Ascending aorta (tissue), 2 donors: ENCODE data around the gene CD34. TPM values are rescaled to one million over a fixed set of nuclear protein-coding genes. Genes with fewer than 3 reads are reported as not detected.
A peak's percentile ranks its signal among the peaks of the same experiment; 100 is the strongest.
"Not testable (repeated sequence)": the region's sequence is repeated elsewhere in the genome, so short reads cannot be mapped to it uniquely, and the experiment has no call there.

Source experiments
- DNase-seq, 2 donors: peaks; one replicate each; pipeline ENCODE4 v3.0.0-alpha.2; 2019; ENCODE audit warnings: low spot score in 2 of 2
- H3K27ac ChIP-seq, 2 donors: fragments of 200-600 bp; sonication (generic); one replicate each; pipeline ENCODE4 v1.5.1; 2016 to 2017; ENCODE audit warnings: mild to moderate bottlenecking in 1 of 2
- H3K27me3 ChIP-seq: fragments of 200-600 bp; sonication (generic); one replicate; pipeline ENCODE4 v1.5.1; 2017
- H3K36me3 ChIP-seq, 2 donors: fragments of 200-600 bp; sonication (generic); one replicate each; pipeline ENCODE4 v1.5.1; 2016
- H3K4me1 ChIP-seq, 2 donors: fragments of 200-600 bp; sonication (generic); one replicate each; pipeline ENCODE4 v1.5.1; 2016 to 2017; ENCODE audit warnings: mild to moderate bottlenecking in 1 of 2
- H3K4me3 ChIP-seq, 2 donors: fragments of 200-600 bp; sonication (generic); one replicate each; pipeline ENCODE4 v1.5.1; 2016 to 2017; ENCODE audit warnings: mild to moderate bottlenecking in 1 of 2
- H3K9me3 ChIP-seq, 2 donors: fragments of 200-600 bp; sonication (generic); one replicate each; pipeline ENCODE4 v1.5.1; 2016
- CTCF ChIP-seq, 3 experiments: fragments of 200-600 bp in 2 of 3; fragments of 450-650 bp in 1 of 3; sonication (generic) in 2 of 3; IDR thresholded peaks; one replicate each; pipeline ENCODE4 v1.5.1; 2016 to 2019; ENCODE audit warnings: antibody characterized with exemption in 3 of 3, mild to moderate bottlenecking in 1 of 3, moderate library complexity in 1 of 3
- intact Hi-C: fragments of 100-400 bp; cut with DNase I; formaldehyde crosslinking; loops from one replicate; pipeline ENCODE4 v1.15.1; 2023
- total RNA-seq: library from RNA; depleted of rRNA; stranded (reverse); fragments of >200 nt; gene quantifications from one replicate; pipeline ENCODE4 v1.1.0, GENCODE V29; 2016

CD34 gene
- total RNA-seq, 1 donor from 2014 or later = 142 TPM

- intact Hi-C loops = no loop called here
- H3K4me3 ChIP-seq = no peak overlapping the region
Measured at GRCh38 chr1:207949571-207950195, 38.8 kb upstream of the CD34 start.

GRCh38 chr1:207948536-207949250 lies 37.8 kb upstream of the CD34 start:
- Histone ChIP-seq H3K27ac (no peak overlapping the region), H3K36me3 (no peaks in the 10 kb centered on the region)
- no peak for TF ChIP-seq CTCF (IDR thresholded peaks at IDR 0.05)

More at GRCh38 chr1:207949571-207950195, 38.8 kb upstream of the CD34 start:
- no peaks in the 10 kb centered on the region for H3K4me1 ChIP-seq
- H3K27me3 ChIP-seq = no peaks in the 10 kb centered on the region
- no peak for DNase-seq
- no peaks in the 10 kb centered on the region for H3K9me3 ChIP-seq
- no peak overlapping the region for H3K27ac ChIP-seq
- no peak for TF ChIP-seq CTCF (IDR thresholded peaks at IDR 0.05)
- H3K36me3 ChIP-seq = no peaks in the 10 kb centered on the region

GRCh38 chr1:207946756-207947155 lies 35.8 kb upstream of the CD34 start:
- Histone ChIP-seq H3K9me3 (no peaks in the 10 kb centered on the region), H3K4me3 (no peak overlapping the region), H3K27me3 (no peaks in the 10 kb centered on the region), H3K4me1 (peaks cover 0 to 3% of the 10 kb centered on the region in 2 donors), H3K27ac (no peak overlapping the region), H3K36me3 (no peaks in the 10 kb centered on the region)
- no peak for TF ChIP-seq CTCF (IDR thresholded peaks at IDR 0.05)
- intact Hi-C loops = no loop called here
- DNase-seq = no peak

More at GRCh38 chr1:207948536-207949250, 37.8 kb upstream of the CD34 start:
- no peaks in the 10 kb centered on the region for H3K9me3 ChIP-seq
- no peaks in the 10 kb centered on the region for H3K4me1 ChIP-seq
- intact Hi-C loops = no loop called here
- H3K4me3 ChIP-seq = no peak overlapping the region
- no peak for DNase-seq
- H3K27me3 ChIP-seq = no peaks in the 10 kb centered on the region

DNA sequence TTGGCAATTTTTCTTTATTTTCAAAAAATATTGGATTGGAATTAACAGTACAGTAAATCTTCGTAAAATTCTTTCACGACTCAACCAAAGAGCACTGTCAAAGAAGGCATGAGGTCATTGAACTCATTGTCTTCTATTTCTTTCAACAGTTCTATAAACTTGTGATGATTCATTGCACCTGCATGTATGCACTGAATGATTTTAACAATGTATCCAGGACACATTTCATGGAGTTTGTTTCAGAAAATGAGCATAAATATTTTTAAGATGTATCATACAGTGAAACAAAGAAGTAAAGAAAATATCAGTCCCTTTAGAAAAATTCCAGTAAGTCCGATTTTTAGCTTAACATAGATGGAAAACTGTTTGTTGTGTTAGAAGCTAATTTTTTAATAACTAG lies 33.6 kb upstream of the CD34 start:
- H3K27me3 ChIP-seq = no peaks in the 10 kb centered on the region
- H3K27ac ChIP-seq = no peak overlapping the region
- no peak for DNase-seq
- TF ChIP-seq CTCF (IDR thresholded peaks at IDR 0.05) = no peak
- H3K4me3 ChIP-seq = no peak overlapping the region
- H3K36me3 ChIP-seq = no peaks in the 10 kb centered on the region
- intact Hi-C loops = no loop called here
- no peaks in the 10 kb centered on the region for H3K9me3 ChIP-seq
- H3K4me1 ChIP-seq = peaks cover 3 to 4% of the 10 kb centered on the region in 2 donors

- Histone ChIP-seq H3K4me1 (peaks cover 3 to 13% of the 10 kb centered on the region in 2 donors), H3K27ac (peak overlapping the region; percentile 82 to 86), H3K4me3 (peak overlapping the region in 1 of 2 donors; percentile 42)
- H3K36me3 ChIP-seq, H3K9me3 ChIP-seq, DNase-seq, H3K27me3 ChIP-seq, intact Hi-C loops: not testable (repeated sequence)
Measured at GRCh38 chr1:207942337-207942741, 31.4 kb upstream of the CD34 start.

GRCh38 chr1:207941665-207942064 lies 30.7 kb upstream of the CD34 start:
- DNase-seq = peak; percentile 68 to 93
- Histone ChIP-seq H3K4me1 (peaks cover 3 to 18% of the 10 kb centered on the region in 2 donors), H3K27ac (peak overlapping the region; percentile 82 to 86), H3K9me3 (no peaks in the 10 kb centered on the region), H3K4me3 (peak overlapping the region in 1 of 2 donors; percentile 42), H3K36me3 (no peaks in the 10 kb centered on the region), H3K27me3 (no peaks in the 10 kb centered on the region)
- no peak for TF ChIP-seq CTCF (IDR thresholded peaks at IDR 0.05)
- intact Hi-C loops = no loop called here
